ENCODE data around the gene LRRC2. TPM values are rescaled to one million over a fixed set of nuclear protein-coding genes. Genes with fewer than 3 reads are reported as not detected.
"Not testable (repeated sequence)": the region's sequence is repeated elsewhere in the genome, so short reads cannot be mapped to it uniquely, and the experiment has no call there.

The LRRC2 gene
- total and polyA plus RNA-seq, 2 of the 13 experiments (the other 11 are each of a cell fraction or from before 2014, with no cell fraction given) = 0.27 to 0.58 TPM

DNA sequence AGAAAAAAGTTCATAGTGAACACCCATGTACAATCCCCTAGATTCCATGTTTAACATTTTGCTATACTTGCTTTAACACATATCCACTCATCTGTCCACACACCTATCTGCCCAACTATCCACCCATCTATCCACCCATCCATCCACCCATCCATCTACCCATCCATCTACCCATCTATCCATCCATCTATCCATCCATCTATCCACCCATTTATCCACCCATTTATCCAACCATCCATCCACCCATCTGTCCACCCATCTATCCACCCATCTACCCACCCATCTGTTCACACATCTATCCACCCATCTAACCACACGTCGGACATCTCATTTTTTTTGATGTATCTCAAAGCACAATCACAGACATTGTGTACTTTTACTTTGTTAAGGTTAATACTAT is 42.5 kb downstream of the LRRC2 start (continued):
- TF ChIP-seq, protein P1, sequence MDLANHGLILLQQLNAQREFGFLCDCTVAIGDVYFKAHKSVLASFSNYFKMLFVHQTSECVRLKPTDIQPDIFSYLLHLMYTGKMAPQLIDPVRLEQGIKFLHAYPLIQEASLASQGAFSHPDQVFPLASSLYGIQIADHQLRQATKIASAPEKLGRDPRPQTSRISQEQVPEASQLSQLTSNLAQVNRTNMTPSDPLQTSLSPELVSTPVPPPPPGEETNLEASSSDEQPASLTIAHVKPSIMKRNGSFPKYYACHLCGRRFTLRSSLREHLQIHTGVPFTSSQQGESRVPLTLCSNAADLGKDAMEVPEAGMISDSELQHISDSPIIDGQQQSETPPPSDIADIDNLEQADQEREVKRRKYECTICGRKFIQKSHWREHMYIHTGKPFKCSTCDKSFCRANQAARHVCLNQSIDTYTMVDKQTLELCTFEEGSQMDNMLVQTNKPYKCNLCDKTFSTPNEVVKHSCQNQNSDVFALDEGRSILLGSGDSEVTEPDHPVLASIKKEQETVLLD (CRISPR knock-in tag; IDR thresholded peaks at IDR 0.05; ENCODE audit: low read depth) = no peak
- TF ChIP-seq SP140L (CRISPR knock-in tag; IDR thresholded peaks at IDR 0.05; ENCODE audit: borderline replicate concordance) = no peak
- TF ChIP-seq ZFP41 (CRISPR knock-in tag; IDR thresholded peaks at IDR 0.05; ENCODE audit: borderline replicate concordance) = no peak
- no peak for TF ChIP-seq TBX3 (IDR thresholded peaks at IDR 0.05; ENCODE audit: borderline replicate concordance)

DNA sequence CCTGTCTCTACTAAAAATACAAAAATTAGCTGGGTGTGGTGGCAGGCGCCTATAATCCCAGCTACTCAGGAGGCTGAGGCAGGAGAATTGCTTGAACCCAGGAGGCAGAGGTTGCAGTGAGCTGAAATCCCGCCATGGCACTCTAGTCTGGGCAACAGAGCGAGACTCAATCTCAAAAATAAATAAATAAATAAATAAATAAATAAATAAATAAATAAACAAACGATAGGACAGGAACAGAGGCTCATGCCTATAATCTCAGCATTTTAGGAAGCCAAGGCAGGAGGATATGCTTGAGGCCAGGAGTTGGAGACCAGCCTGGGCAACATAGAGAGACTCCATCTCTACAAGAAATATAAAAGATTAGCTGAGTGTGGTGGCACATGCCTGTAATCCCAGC is 43.9 kb downstream of the LRRC2 start:
- H3K27me3 ChIP-seq (ENCODE audit: control insufficient read depth in 1 of 2, insufficient read depth in 2 of 2, low read length in 2 of 2); FAIRE-seq; H3K4me3 ChIP-seq (replicated peaks in 1 of 3; ENCODE audit: insufficient read depth in 1 of 3, low read depth in 2 of 3, low read length in 3 of 3); H4K20me1 ChIP-seq (ENCODE audit: insufficient read depth, low read length); H3K27ac ChIP-seq (ENCODE audit: extremely low read length, insufficient read depth, low read length); DNase-seq (ENCODE audit: low spot score); H3K4me2 ChIP-seq (ENCODE audit: low read depth, low read length); BruUV-seq (replicated peaks); H2AFZ ChIP-seq (ENCODE audit: low read length); POLR2A ChIA-PET; ATAC-seq; in situ Hi-C loops (cut with HindIII; ENCODE audit: extremely low pct_ligation_motif_present, low pct_unique_long_range_greater_than_20kb); H3K4me1 ChIP-seq (ENCODE audit: insufficient read depth, low read length); H3K9me3 ChIP-seq (ENCODE audit: low read length); H3K36me3 ChIP-seq (replicated peaks in 1 of 2; ENCODE audit: control insufficient read depth in 1 of 2, insufficient read depth in 2 of 2, low read length in 2 of 2); intact Hi-C loops (cut with micrococcal nuclease; ENCODE audit: unreplicated experiment); CTCF ChIA-PET (ENCODE audit: low intra/inter-chr PET ratio, low total read pairs); H3K9ac ChIP-seq (ENCODE audit: insufficient read depth, low read depth, low read length); H3K79me2 ChIP-seq (ENCODE audit: insufficient read depth, low read length): not testable (repeated sequence)
- WGBS (ENCODE audit: low lambda C conversion rate) = 37% methylated on average over 4 of the region's 4 CpGs

DNA sequence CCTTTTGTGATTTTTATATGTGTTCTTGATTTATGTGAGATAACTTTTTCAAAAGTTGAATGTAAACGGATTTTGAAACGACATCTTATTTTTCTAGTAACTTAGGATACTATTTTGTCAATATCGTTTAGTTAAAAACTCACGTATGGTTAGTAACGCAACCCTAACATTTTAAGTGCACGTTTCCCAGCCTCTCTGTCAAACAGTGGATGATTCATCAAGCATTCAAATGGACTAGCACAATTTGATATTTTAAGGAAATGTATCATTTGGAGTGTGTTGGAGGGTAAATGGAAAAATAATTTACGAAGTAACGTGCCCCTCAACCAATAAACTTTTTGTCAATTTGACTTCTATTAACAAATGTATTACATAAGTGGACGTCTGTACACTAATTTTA is 45.0 kb downstream of the LRRC2 start:
- H3K9me3 ChIP-seq (ENCODE audit: low read length) = no peaks in the 10 kb centered on the region
- no peaks in the 10 kb centered on the region for H3K36me3 ChIP-seq (replicated peaks in 1 of 2; ENCODE audit: control insufficient read depth in 1 of 2, insufficient read depth in 2 of 2, low read length in 2 of 2)
- BruUV-seq (replicated peaks) = no TSS peak
- TF ChIP-seq, protein P2, sequence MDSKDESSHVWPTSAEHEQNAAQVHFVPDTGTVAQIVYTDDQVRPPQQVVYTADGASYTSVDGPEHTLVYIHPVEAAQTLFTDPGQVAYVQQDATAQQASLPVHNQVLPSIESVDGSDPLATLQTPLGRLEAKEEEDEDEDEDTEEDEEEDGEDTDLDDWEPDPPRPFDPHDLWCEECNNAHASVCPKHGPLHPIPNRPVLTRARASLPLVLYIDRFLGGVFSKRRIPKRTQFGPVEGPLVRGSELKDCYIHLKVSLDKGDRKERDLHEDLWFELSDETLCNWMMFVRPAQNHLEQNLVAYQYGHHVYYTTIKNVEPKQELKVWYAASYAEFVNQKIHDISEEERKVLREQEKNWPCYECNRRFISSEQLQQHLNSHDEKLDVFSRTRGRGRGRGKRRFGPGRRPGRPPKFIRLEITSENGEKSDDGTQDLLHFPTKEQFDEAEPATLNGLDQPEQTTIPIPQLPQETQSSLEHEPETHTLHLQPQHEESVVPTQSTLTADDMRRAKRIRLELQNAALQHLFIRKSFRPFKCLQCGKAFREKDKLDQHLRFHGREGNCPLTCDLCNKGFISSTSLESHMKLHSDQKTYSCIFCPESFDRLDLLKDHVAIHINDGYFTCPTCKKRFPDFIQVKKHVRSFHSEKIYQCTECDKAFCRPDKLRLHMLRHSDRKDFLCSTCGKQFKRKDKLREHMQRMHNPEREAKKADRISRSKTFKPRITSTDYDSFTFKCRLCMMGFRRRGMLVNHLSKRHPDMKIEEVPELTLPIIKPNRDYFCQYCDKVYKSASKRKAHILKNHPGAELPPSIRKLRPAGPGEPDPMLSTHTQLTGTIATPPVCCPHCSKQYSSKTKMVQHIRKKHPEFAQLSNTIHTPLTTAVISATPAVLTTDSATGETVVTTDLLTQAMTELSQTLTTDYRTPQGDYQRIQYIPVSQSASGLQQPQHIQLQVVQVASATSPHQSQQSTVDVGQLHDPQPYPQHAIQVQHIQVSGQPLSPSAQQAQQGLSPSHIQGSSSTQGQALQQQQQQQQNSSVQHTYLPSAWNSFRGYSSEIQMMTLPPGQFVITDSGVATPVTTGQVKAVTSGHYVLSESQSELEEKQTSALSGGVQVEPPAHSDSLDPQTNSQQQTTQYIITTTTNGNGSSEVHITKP (CRISPR knock-in tag; IDR thresholded peaks at IDR 0.05; ENCODE audit: low read depth) = no peak
- TF ChIP-seq ZSCAN31 (CRISPR knock-in tag; IDR thresholded peaks at IDR 0.05; ENCODE audit: low read depth) = no peak
- TF ChIP-seq, protein P3, sequence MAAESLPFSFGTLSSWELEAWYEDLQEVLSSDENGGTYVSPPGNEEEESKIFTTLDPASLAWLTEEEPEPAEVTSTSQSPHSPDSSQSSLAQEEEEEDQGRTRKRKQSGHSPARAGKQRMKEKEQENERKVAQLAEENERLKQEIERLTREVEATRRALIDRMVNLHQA (CRISPR knock-in tag; IDR thresholded peaks at IDR 0.05) = no peak
- TF ChIP-seq PHF20 (CRISPR knock-in tag; IDR thresholded peaks at IDR 0.05) = no peak
- TF ChIP-seq, protein P4, sequence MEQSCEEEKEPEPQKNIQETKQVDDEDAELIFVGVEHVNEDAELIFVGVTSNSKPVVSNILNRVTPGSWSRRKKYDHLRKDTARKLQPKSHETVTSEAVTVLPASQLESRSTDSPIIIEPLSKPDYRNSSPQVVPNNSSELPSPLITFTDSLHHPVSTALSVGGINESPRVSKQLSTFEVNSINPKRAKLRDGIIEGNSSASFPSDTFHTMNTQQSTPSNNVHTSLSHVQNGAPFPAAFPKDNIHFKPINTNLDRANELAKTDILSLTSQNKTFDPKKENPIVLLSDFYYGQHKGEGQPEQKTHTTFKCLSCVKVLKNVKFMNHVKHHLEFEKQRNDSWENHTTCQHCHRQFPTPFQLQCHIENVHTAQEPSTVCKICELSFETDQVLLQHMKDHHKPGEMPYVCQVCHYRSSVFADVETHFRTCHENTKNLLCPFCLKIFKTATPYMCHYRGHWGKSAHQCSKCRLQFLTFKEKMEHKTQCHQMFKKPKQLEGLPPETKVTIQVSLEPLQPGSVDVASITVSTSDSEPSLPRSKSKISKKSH (CRISPR knock-in tag; IDR thresholded peaks at IDR 0.05; ENCODE audit: borderline replicate concordance) = no peak
- no peak for TF ChIP-seq CC2D1A (CRISPR knock-in tag; IDR thresholded peaks at IDR 0.05)

More for the DNA sequence above, 45.0 kb downstream of the LRRC2 start:
- H4K20me1 ChIP-seq (ENCODE audit: insufficient read depth, low read length) = no peaks in the 10 kb centered on the region
- no peak for FAIRE-seq
- no peak overlapping the region for H3K27ac ChIP-seq (ENCODE audit: extremely low read length, insufficient read depth, low read length)
- H3K9ac ChIP-seq (ENCODE audit: insufficient read depth, low read depth, low read length) = no peak overlapping the region
- no peaks in the 10 kb centered on the region for H3K79me2 ChIP-seq (ENCODE audit: insufficient read depth, low read length)
- DNase-seq (ENCODE audit: low spot score) = no peak
- no peaks in the 10 kb centered on the region; a peak in 1 of 5 replicates for H3K27me3 ChIP-seq (ENCODE audit: control insufficient read depth in 1 of 2, insufficient read depth in 2 of 2, low read length in 2 of 2)
- no peak overlapping the region for H3K4me2 ChIP-seq (ENCODE audit: low read depth, low read length)
- no peaks in the 10 kb centered on the region for H3K4me1 ChIP-seq (ENCODE audit: insufficient read depth, low read length)
- intact Hi-C loops (cut with micrococcal nuclease; ENCODE audit: unreplicated experiment) = no loop called here
- no peak overlapping the region for H3K4me3 ChIP-seq (replicated peaks in 1 of 3; ENCODE audit: insufficient read depth in 1 of 3, low read depth in 2 of 3, low read length in 3 of 3)
- in situ Hi-C loops (cut with HindIII; ENCODE audit: extremely low pct_ligation_motif_present, low pct_unique_long_range_greater_than_20kb) = no loop called here
- POLR2A ChIA-PET = no interaction called here
- CTCF ChIA-PET (ENCODE audit: low intra/inter-chr PET ratio, low total read pairs) = no interaction called here
- 56% methylated on average over 9 of the region's 9 CpGs for WGBS (ENCODE audit: low lambda C conversion rate)
- no peak overlapping the region for H2AFZ ChIP-seq (ENCODE audit: low read length)
- ATAC-seq = no peak

Measured in HepG2 (cell line).